Breast epithelium (tissue), 3 donors: ENCODE measurements around the gene C2orf76.

Source experiments
- POLR2A ChIP-seq: fragments of 450-650 bp; IDR thresholded peaks from one replicate; pipeline ENCODE4 v1.6.1; 2016; ENCODE audit warnings: antibody characterized with exemption, mild to moderate bottlenecking, moderate library complexity
- TF ChIP-seq, protein P1 (sequence below), 3 donors: fragments of 450-650 bp; IDR thresholded peaks; one replicate each; pipeline ENCODE4 v1.5.1; 2016 to 2017; ENCODE audit warnings: antibody characterized with exemption in 3 of 3, mild to moderate bottlenecking in 3 of 3, moderate library complexity in 3 of 3

DNA sequence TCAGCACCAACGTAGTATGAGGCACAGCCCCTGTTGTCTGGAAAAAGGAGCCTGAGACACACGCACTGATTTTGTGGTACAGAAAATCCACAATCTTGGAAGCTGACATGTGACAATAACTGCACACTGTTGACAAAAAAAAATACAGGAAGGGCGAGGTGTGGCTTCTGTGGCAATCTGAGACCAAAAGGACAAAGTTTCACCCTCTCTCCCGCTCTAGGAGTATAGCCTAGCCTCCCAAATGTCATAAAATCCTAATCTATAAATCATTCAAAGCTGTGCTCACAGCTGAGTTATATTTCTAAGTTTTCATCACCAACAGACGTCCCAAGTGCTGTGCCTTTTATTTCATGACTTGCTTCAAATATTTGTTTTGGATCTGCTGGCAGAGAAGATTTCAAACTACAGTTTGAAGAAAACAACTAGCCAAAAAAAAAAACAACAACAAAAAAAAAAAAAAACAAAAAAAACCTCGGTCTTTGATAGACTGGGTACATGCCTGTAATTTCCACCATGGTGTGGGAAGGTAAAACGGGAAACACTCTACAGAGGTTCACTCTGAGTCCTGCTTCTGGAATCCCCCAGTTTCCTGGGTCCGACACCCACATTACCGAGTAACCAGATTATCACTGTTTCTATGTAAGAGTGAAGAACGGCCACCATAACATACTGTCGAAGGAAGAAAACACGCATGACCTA is 61.0 kb downstream of the C2orf76 start:
- TF ChIP-seq POLR2A: no peak
- TF ChIP-seq, protein P1, sequence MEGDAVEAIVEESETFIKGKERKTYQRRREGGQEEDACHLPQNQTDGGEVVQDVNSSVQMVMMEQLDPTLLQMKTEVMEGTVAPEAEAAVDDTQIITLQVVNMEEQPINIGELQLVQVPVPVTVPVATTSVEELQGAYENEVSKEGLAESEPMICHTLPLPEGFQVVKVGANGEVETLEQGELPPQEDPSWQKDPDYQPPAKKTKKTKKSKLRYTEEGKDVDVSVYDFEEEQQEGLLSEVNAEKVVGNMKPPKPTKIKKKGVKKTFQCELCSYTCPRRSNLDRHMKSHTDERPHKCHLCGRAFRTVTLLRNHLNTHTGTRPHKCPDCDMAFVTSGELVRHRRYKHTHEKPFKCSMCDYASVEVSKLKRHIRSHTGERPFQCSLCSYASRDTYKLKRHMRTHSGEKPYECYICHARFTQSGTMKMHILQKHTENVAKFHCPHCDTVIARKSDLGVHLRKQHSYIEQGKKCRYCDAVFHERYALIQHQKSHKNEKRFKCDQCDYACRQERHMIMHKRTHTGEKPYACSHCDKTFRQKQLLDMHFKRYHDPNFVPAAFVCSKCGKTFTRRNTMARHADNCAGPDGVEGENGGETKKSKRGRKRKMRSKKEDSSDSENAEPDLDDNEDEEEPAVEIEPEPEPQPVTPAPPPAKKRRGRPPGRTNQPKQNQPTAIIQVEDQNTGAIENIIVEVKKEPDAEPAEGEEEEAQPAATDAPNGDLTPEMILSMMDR (IDR thresholded peaks at IDR 0.05): no peak
